Suppressor macrophage treated with lipopolysaccharide for 4 hours (primary cell): ENCODE data around the gene SAXO1.

ENCODE experiments used
- DNase-seq: peaks from one replicate; pipeline ENCODE4 v3.0.0-alpha.2; 2020

The SAXO1 gene

GRCh38 chr9:18909140-18910018 lies 123.6 kb downstream of the SAXO1 start:
- DNase-seq = no peak

- DNase-seq = no peak
Observed at GRCh38 chr9:18907927-18908625, 124.9 kb downstream of the SAXO1 start.

- DNase-seq = no peak
Observed at GRCh38 chr9:18906656-18907395, 126.2 kb downstream of the SAXO1 start.

- DNase-seq = no peak
Observed at GRCh38 chr9:18905883-18906629, 127.0 kb downstream of the SAXO1 start.

- no peak for DNase-seq
Observed at GRCh38 chr9:18905028-18905882, 127.8 kb downstream of the SAXO1 start.

GRCh38 chr9:18903450-18903849 lies 129.6 kb downstream of the SAXO1 start:
- no peak for DNase-seq

- no peak for DNase-seq
Observed at GRCh38 chr9:18896531-18897179, 136.4 kb downstream of the SAXO1 start.

GRCh38 chr9:18896004-18896403 lies 137.0 kb downstream of the SAXO1 start:
- DNase-seq = no peak

GRCh38 chr9:18893491-18893890 lies 139.5 kb downstream of the SAXO1 start:
- no peak for DNase-seq

- DNase-seq = no peak
Observed at GRCh38 chr9:18893046-18893445, 140.0 kb downstream of the SAXO1 start.

GRCh38 chr9:18891946-18892670 lies 140.9 kb downstream of the SAXO1 start:
- no peak for DNase-seq

- no peak for DNase-seq
Observed at GRCh38 chr9:18890372-18890771, 142.6 kb downstream of the SAXO1 start.

GRCh38 chr9:18889550-18889949 lies 143.5 kb downstream of the SAXO1 start:
- no peak for DNase-seq

GRCh38 chr9:18888290-18888689 lies 144.7 kb downstream of the SAXO1 start:
- DNase-seq = no peak

GRCh38 chr9:18887546-18887945 lies 145.5 kb downstream of the SAXO1 start:
- no peak for DNase-seq

GRCh38 chr9:18881758-18882157 lies 151.3 kb downstream of the SAXO1 start:
- no peak for DNase-seq

- DNase-seq = no peak
Observed at GRCh38 chr9:18877984-18878383, 155.0 kb downstream of the SAXO1 start.
